HS-27A (cell line): ENCODE measurements around the gene PRPF8.

Source experiments
- DNase-seq: peaks from one replicate; pipeline ENCODE4 v3.0.0-alpha.2; 2012; ENCODE audit warnings: low read depth, missing footprints

The PRPF8 gene

GRCh38 chr17:1644493-1645206 is 40.0 kb downstream of the PRPF8 start:
- no peak for DNase-seq

- DNase-seq = no peak
These were observed 40.6 kb downstream of the PRPF8 start for GRCh38 chr17:1643999-1644492.

DNA sequence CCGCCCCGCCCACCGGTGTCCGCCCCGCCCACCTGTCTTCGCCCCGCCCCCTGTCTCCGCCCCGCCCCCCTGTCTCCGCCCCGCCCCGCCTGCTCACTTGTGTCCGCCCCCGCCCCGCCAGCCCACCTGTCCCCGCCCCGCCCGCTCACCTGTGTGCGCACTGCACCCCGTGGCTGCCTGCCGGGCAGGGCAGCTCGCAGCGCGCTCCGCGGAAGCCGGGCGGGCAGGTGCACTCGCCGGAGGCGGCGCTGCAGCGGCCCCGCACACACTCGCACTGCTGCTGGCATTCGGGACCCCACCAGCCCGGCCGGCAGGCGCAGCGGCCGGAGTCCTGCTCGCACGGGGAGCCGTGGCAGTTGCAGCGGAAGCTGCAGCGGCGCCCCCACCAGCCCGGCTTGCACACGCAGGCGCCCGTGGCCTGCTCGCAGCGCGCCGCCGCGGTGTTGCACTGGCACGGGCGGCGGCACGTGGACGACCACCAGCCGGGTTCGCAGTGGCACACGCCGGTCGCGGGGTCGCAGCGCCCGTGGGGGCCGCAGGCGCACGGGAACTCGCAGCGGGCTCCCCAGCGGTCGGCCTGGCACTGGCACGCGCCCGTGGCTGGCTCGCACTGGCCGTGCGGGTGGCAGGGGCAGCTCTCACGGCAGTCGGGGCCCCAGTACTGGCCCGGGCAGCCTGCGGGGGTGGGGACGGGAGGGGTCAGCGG is 41.2 kb downstream of the PRPF8 start:
- DNase-seq = no peak

GRCh38 chr17:1641065-1641403 is 43.6 kb downstream of the PRPF8 start:
- no peak for DNase-seq

DNA sequence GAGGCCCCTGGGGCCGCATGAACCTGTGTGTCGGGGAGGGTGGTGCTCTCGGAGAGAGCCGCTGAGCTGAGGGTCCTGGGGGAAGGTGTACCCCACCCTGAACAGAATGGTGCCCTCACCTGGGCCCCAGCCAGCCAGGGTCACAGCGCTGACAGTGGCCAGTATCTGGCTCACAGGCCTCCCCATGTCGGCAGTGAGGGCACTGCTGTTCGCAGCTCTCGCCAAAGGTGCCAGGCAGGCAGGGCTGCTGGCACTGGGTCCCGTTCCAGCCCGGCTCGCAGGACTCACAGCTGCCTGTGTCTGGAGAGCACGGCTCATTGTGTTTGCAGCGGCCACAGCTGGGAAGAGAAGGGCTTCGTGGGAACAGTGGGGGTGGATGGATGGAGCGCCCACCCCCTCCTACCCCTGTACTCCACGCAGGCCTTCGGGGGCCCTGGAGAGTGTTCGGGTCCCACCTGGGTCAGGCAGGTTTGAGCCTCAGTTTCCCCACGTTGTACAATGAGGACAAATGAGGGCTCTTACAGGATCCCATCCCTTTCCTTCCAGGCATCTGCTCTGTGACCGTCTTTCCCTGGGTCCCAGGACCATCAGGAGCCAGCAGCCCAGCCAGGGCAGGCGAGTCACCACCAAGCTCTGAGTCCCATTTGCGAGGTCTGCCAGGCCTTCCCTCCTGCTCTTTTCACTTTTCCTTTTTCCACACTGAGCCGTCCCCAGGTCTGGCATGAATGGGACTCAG is 44.2 kb downstream of the PRPF8 start:
- no peak for DNase-seq

DNA sequence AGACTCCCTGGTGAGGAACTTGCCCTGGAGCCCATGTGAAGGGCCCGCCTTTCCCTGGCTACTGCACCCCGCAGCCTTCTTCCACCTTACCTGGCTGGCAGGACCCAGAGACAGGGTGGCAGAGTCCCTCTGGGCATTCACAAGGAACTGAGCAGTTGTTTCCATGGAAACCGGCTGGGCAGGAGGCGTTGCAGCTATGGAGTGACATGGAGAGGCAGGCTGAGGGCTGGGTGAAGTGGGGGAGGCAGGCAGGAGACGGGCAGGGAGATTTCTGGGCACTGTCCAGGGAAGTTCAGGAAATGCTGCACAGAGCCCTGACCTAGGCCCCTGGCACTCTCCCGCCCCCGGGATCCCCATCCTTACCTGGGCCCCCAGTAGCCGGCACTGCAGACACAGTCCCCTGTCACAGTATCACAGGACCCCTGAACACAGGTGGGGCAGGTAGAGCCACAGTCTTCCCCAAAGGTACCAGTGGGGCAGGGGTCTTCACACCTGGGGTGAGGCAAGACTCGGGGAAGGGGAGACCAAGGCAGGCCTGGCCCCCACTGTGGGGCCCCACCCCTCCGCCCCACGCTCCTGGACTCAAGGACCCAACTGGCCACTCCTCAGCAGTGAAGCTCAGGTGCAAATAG is 45.0 kb downstream of the PRPF8 start:
- no peak for DNase-seq

GRCh38 chr17:1638624-1639300 is 45.9 kb downstream of the PRPF8 start:
- DNase-seq = no peak

DNA sequence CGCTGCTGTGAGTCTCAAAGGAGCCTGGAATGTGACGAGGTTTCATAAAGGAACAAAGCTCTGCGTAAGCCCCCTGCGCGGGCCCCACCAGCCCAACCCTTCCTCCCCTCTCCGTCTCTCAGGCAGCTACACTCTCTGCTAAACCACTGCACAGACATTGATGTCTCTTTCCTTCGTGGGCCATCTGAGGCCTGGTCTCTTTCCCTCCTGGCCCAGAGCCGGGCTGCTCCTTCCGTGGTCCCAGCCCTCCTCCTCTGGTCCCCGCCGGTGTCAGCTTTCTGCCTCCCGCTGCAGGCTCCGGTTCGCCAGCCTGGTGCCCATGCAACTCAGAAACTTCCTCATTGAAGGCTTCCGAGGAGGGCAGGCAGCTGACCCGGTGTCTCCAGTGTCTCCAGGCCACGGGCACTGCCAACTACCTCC is 46.5 kb downstream of the PRPF8 start:
- DNase-seq = no peak

- DNase-seq = no peak
These were observed 47.9 kb downstream of the PRPF8 start for GRCh38 chr17:1636732-1637285.

- DNase-seq = no peak
These were observed 48.8 kb downstream of the PRPF8 start for GRCh38 chr17:1635675-1636465.

DNA sequence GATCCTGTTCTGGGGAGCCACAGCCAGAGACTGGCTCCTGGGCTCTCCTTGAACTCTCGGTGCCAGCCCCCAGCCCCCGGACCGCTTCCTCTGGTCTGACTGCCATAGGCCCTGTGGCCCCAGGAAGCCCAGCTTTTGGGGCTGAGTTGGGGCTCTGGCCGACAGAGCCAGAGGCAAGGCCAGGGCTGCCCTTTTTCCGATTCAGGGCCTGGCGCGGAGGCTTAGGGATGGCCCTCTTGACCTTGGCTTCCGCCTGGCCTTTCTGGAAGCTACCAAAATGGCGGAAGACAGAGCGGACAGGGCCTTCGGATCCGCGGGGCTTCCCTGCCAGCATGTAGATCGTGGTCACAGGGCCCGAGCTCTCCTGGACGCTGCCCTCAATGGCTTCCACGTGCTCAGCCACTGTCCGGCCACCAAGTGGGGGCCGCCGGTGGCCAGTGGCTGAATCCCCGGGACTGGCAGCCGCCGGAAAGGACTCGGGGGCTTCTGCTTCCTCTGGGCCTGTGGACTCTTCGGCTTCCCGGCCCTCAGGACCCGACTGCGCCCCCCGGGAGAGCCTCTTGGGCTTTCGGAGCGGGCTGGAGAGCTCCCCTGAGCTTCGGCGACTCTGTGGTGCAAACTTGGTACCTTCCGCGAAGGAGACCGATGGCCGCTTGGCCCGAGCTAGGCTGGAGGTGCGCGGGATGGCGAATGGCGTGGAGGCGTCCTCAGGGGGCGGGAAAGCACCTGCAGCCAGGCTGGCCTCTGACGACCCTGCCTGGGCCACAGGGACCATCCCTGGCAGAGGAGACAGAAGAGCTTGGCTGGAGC is 49.6 kb downstream of the PRPF8 start:
- DNase-seq = no peak

DNA sequence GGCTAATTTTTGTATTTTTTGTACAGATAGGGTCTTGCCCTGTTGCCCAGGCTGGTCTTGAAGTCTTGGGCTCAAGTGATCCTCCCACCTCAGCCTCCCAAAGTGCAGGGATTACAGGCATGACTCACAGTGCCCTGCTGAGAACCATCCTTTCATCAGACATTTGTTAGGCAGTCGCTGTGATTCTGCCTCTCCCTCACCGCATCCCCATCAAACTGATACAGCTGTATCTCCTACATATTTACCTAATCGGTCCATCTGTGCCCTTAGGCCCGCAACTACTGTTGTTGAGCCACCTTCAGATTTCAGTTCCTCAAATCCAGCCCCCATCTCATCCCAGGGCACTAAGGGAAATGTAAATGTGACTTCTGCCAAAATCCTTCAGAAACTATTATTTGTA is 54.0 kb downstream of the PRPF8 start:
- no peak for DNase-seq

- no peak for DNase-seq
These were observed 55.0 kb downstream of the PRPF8 start for GRCh38 chr17:1629504-1630310.

GRCh38 chr17:1628856-1629503 is 55.7 kb downstream of the PRPF8 start:
- DNase-seq = peak; percentile 56

DNA sequence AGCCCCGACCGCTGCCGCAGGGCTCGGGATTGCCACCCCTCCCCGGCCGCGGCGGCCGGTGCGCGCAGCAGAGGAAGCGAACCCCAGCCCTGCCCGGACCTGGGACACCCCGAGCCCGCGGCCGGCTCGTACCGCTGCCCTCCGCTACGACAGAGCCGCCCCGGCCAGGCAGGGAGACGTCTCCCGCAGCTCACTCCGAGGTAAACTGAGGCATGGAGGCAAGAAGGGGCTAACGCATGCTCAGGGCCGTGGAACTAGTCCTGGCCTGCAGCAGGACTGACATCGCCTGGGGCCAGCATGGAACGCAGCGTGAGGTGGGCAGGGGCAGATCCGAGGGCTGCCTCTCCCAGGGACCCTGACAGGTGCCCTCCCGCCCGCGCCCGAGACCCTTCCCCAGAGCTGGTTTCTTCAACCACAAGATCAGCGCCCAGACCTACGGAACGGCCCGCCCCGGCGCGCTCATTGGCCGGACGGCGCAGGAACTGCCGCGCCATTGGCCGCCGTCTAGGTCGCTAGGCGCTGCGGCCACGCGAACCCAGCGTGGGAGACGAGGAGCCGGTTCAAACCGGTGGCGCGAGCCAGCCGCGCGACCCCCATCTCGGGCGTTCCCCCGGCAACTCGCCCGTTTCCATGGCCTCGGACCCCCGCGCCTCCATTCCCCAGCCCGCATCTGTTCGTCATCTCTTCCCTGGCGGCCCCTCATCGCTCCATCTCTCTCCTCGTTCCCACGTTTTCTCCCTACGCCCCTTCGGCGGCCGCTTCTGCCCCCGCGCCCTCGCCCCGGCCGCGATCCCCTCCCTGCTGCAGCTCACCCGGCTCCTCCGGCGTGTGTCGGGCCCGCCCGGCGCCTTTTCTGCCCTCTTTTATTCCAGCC is 56.4 kb downstream of the PRPF8 start, which contains the start of gene SLC43A2:
Gene SLC43A2, minus strand, starts transcription at position 853 of the 874 bp plus-strand sequence. CDS start 960 bp downstream, outside the sequence.
- DNase-seq = peak; percentile 15

DNA sequence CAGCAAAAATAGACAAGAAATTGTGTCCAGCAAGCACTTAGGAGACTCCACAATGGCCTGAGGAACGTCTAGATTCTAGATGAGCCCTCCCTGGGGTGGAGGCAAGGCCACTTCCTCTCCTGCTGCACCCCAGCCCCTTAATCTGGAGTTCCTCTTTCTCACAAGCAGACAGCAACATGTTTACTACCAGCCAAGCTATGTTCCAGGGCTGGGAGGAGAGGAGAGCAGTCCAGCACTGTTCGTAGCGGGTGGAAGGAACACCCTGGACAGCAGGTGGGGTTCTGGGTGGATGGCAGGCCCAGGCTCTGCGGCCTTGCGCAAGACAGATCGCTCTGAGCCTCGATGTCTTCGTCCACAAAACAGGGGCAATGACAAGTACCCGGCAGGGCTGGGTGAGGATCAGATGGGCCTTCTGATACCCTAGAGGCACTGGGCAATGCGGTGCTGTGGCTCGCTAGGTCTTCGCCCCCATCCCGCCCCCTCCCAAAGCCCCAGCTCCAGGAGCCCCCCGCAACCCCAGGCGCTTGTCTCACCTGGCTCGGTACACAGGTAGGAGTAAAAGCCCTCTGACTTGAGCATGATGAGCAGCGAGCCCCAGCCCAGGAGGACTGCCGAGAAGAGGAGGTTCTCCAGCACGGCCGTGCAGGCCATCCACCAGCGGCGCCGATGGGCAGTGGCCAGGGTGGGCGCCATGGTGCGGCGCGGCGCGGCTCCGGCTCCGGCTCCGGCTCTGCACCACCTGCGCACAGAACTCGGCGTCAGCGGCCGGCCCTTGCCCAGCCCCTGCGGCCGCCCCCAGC is 57.3 kb downstream of the PRPF8 start:
- DNase-seq = no peak
